PC-9 (cell line): ENCODE measurements around the gene CLIC6. TPM values are rescaled to one million over a fixed set of nuclear protein-coding genes. Genes with fewer than 3 reads are reported as not detected.

Experiments
- BruUV-seq: library from RNA; stranded (reverse); fragments of 400-500 nt; replicated peaks from 2 replicates; lab custom pipeline; 2021; lab: Mats Ljungman, UMichigan
- CTCF ChIA-PET: fragments of 300-600 bp; sonication (Branson Sonifier 250); formaldehyde crosslinking; loops from one replicate; lab custom pipeline; 2022; ENCODE audit warnings: antibody characterized with exemption; lab: Charles Lee
- POLR2A ChIA-PET: fragments of 300-600 bp; sonication (Branson Sonifier 250); formaldehyde crosslinking; loops from one replicate; lab custom pipeline; 2022; ENCODE audit warnings: antibody characterized with exemption; ENCODE audit not compliant: unreplicated experiment; lab: Charles Lee
- DNase-seq, 2 experiments: peaks; one replicate each; pipeline versions ENCODE4 v3.0.0 to v3.0.0-alpha.2; 2015 to 2022; ENCODE audit warnings: mixed read lengths in 1 of 2
- H2AFZ ChIP-seq: fragments of 200-600 bp; sonication (generic); 2 replicates; pipeline ENCODE4 v1.8.1; 2017; ENCODE audit warnings: antibody characterized with exemption
- H3F3A ChIP-seq: fragments of 200-600 bp; sonication (generic); 2 replicates; pipeline ENCODE4 v1.8.1; 2017; ENCODE audit warnings: antibody characterized with exemption, mild to moderate bottlenecking, low read depth; ENCODE audit not compliant: insufficient read depth
- H3K27ac ChIP-seq: fragments of 200-600 bp; sonication (generic); 2 replicates; pipeline ENCODE4 v1.6.1; 2016; ENCODE audit warnings: mixed run types
- H3K27me3 ChIP-seq: fragments of 200-600 bp; sonication (generic); 2 replicates; pipeline ENCODE4 v1.6.1; 2016; ENCODE audit warnings: low read depth, mixed run types; ENCODE audit not compliant: insufficient read depth
- H3K36me3 ChIP-seq: fragments of 200-600 bp; sonication (generic); 2 replicates; pipeline ENCODE4 v1.6.1; 2016; ENCODE audit warnings: low read depth, mixed run types
- H3K4me1 ChIP-seq: fragments of 200-600 bp; sonication (generic); replicated peaks from 2 replicates; pipeline ENCODE4 v1.6.1; 2016; ENCODE audit warnings: mixed run types; ENCODE audit not compliant: insufficient read depth
- H3K4me2 ChIP-seq: fragments of 200-600 bp; sonication (generic); 2 replicates; pipeline ENCODE4 v1.6.1; 2017; ENCODE audit warnings: mixed run types
- H3K4me3 ChIP-seq: fragments of 200-600 bp; sonication (generic); 2 replicates; pipeline ENCODE4 v1.6.1; 2016; ENCODE audit warnings: mixed run types
- H3K79me2 ChIP-seq: fragments of 200-600 bp; sonication (generic); 2 replicates; pipeline ENCODE4 v1.6.1; 2017; ENCODE audit warnings: low read depth, mixed run types
- H3K9me2 ChIP-seq: fragments of 200-600 bp; sonication (generic); 2 replicates; pipeline ENCODE4 v1.8.1; 2017; ENCODE audit warnings: mild to moderate bottlenecking; ENCODE audit not compliant: insufficient read depth
- H3K9me3 ChIP-seq: fragments of 200-600 bp; sonication (generic); 2 replicates; pipeline ENCODE4 v1.8.1; 2016; ENCODE audit warnings: low read depth; ENCODE audit not compliant: insufficient read depth
- H4K20me1 ChIP-seq: fragments of 200-600 bp; sonication (generic); 2 replicates; pipeline ENCODE4 v1.8.1; 2017; ENCODE audit not compliant: insufficient read depth
- EZH2 ChIP-seq: fragments of 200-600 bp; sonication (generic); IDR thresholded peaks from 2 replicates; pipeline ENCODE4 v1.8.0; 2017; ENCODE audit warnings: antibody characterized with exemption, low read depth
- intact Hi-C: fragments of 100-400 bp; cut with micrococcal nuclease; formaldehyde crosslinking; loops from one replicate; pipeline ENCODE4 v1.10.0; 2022; ENCODE audit not compliant: unreplicated experiment
- total RNA-seq: library from RNA; stranded (reverse); gene quantifications from 2 replicates; pipeline ENCODE4 v1.2.3, GENCODE V29; 2021
- TF ChIP-seq, protein P1 (sequence below): fragments of 200-600 bp; sonication (generic); conservative IDR thresholded peaks from 2 replicates; pipeline ENCODE4 v1.6.1; 2017; ENCODE audit warnings: mixed run types, antibody characterized with exemption, mild to moderate bottlenecking, moderate library complexity

CLIC6 gene
- total RNA-seq, 1 experiment from 2014 or later: not detected

DNA sequence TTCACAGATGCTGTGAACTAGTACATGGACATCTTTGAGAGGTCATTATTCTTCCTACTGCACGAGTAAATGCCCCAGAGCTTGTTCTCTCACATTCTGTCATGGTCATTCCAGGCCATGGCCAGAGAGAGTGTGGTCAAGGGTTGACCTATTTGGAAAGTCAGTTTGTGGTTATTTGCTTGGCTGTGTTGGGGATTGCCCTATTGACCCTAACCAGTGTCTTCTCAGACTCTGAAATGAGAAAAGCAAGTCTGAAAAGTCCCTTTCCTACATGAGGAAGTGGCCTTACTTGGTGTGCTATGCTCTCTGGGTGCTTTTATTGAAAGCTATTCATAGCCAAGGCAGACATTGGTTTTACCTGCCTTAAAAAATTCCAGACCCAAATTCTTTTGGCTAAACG is 26.6 kb downstream of the CLIC6 start:
- no peak for TF ChIP-seq EZH2
- TF ChIP-seq, protein P1, sequence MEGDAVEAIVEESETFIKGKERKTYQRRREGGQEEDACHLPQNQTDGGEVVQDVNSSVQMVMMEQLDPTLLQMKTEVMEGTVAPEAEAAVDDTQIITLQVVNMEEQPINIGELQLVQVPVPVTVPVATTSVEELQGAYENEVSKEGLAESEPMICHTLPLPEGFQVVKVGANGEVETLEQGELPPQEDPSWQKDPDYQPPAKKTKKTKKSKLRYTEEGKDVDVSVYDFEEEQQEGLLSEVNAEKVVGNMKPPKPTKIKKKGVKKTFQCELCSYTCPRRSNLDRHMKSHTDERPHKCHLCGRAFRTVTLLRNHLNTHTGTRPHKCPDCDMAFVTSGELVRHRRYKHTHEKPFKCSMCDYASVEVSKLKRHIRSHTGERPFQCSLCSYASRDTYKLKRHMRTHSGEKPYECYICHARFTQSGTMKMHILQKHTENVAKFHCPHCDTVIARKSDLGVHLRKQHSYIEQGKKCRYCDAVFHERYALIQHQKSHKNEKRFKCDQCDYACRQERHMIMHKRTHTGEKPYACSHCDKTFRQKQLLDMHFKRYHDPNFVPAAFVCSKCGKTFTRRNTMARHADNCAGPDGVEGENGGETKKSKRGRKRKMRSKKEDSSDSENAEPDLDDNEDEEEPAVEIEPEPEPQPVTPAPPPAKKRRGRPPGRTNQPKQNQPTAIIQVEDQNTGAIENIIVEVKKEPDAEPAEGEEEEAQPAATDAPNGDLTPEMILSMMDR: no peak
- BruUV-seq: no TSS peak
- Histone ChIP-seq H3K4me2 (no peak overlapping the region), H3K79me2 (no peaks in the 10 kb centered on the region), H3K27me3 (no peaks in the 10 kb centered on the region), H3K4me1 (peaks cover 30% of the 10 kb centered on the region), H2AFZ (no peak overlapping the region), H3K9me3 (no peaks in the 10 kb centered on the region), H3K9me2 (no peaks in the 10 kb centered on the region), H3K4me3 (no peak overlapping the region), H3F3A (peaks cover 15% of the 10 kb centered on the region; the same call in 1 of the 2 replicates), H3K27ac (no peak overlapping the region), H3K36me3 (no peaks in the 10 kb centered on the region), H4K20me1 (no peaks in the 10 kb centered on the region)
- peak in 1 of 2 experiments; percentile 43 for DNase-seq
- intact Hi-C loops: no loop called here
- CTCF ChIA-PET: no interaction called here
- POLR2A ChIA-PET: no interaction called here

DNA sequence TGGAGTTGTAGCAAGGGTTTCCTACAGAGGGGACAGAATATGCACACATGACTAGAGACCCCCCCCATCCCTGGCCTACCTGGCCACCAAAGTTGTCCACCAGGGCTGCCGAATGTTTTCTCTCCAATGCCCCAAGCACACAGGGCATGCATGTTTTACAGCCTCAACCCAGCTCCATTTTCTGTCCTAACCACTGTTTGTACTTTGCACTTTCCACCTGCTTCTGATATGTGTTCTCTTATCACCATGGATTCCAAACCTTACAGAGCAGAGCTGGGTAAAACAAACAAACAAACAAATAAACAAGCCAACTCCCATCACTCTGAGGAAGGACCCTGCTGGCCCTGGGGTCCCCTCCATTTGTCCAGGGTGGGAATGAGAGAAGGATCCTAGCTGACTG is 27.3 kb downstream of the CLIC6 start:
- Histone ChIP-seq H2AFZ (no peak overlapping the region), H3F3A (peaks cover 8% of the 10 kb centered on the region; the same call in 1 of the 2 replicates), H3K4me2 (no peak overlapping the region), H3K27me3 (no peaks in the 10 kb centered on the region), H3K36me3 (no peaks in the 10 kb centered on the region), H3K9me2 (no peaks in the 10 kb centered on the region), H3K4me3 (no peak overlapping the region), H3K79me2 (no peaks in the 10 kb centered on the region), H3K27ac (no peak overlapping the region), H4K20me1 (no peaks in the 10 kb centered on the region), H3K9me3 (no peaks in the 10 kb centered on the region), H3K4me1 (peaks cover 24% of the 10 kb centered on the region)
- ChIA-PET POLR2A (no interaction called here), CTCF (no interaction called here)
- intact Hi-C loops: no loop called here
- DNase-seq: no peak
- BruUV-seq: no TSS peak
- TF ChIP-seq, protein P1: no peak
- TF ChIP-seq EZH2: no peak

DNA sequence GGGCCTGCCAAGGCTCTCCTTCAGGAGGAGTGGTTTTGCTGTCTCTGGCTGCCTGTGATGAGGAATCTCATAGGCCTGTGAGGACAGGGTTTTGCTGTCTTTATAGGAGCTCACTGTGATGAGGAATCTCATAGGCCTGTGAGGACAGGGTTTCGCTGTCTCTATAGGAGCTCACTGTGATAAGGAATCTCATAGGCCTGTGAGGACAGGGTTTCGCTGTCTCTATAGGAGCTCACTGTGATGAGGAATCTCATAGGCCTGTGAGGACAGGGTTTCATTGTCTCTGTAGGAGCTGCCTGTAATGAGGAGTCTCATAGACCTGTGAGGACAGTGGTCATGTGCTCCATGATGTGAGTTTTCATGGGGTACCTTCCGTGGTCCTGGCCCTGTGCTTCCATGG is 29.0 kb downstream of the CLIC6 start:
- Histone ChIP-seq H3F3A (no peaks in the 10 kb centered on the region), H3K4me1 (peaks cover 7% of the 10 kb centered on the region), H3K4me2 (no peak overlapping the region), H3K9me3 (no peaks in the 10 kb centered on the region), H2AFZ (no peak overlapping the region), H3K4me3 (no peak overlapping the region), H3K27ac (no peak overlapping the region), H3K36me3 (no peaks in the 10 kb centered on the region), H3K9me2 (no peaks in the 10 kb centered on the region), H3K79me2 (no peaks in the 10 kb centered on the region), H3K27me3 (no peaks in the 10 kb centered on the region), H4K20me1 (no peaks in the 10 kb centered on the region)
- TF ChIP-seq, protein P1: no peak
- TF ChIP-seq EZH2: no peak
- BruUV-seq: no TSS peak
- ChIA-PET POLR2A (interaction anchor here (0.6 kb wide), 1 partner anchor 46 kb away, joined by 3 read pairs; no protein-coding TSS in a partner anchor), CTCF (no interaction called here)
- DNase-seq: no peak
- intact Hi-C loops: no loop called here
